ENCODE data around the gene SLCO3A1.

Gene SLCO3A1

DNA sequence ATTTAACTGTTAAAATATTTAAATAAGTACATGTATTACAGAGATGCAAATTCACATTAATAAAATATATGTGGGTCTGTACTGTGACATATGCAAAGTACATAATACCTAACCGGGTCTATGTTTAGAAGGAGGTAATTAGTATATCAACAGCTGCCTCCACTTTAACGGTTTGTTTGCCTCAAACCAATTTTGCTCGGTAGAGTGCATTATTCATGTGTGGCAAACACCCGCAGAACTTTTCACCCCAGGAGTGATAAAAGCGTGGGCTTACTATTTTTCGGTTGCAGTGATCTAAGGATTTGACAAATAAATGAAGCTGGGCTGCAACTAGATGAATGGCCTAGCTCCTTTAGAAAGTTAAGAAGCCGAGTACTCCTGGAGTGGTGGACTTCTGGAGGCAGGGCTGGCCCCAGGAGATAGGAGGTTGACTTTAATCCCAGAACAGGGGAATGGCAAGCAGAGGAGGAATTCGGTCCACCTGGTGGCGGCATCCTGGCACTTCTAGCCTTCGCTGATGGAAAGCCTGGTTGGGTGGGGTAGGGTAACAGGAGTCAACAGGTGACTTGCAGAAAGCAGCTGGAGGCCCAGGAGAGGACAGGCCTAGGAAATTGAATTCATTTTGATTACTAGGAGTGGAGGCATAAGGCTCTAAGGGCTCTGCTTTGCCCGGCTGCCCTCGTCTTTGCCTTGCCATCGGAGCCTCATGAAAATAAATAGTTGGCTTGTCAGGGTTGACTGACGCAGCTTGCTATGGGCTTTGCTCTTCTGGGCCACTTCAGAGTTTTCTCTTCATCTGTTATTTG lies 2.4 kb downstream of the SLCO3A1 start:
- H3K9ac ChIP-seq = no peak overlapping the region
- H2AFZ ChIP-seq = no peak overlapping the region
- peak overlapping the region; percentile 39 for H3K4me2 ChIP-seq (ENCODE audit: low read length)
- H3K79me2 ChIP-seq = peaks cover 16% of the 10 kb centered on the region
- no peaks in the 10 kb centered on the region for H3K9me3 ChIP-seq (ENCODE audit: control insufficient read depth, low read length)
- H3K27me3 ChIP-seq (ENCODE audit: control insufficient read depth, insufficient read depth, low read length) = no peaks in the 10 kb centered on the region
- TF ChIP-seq, protein P1, sequence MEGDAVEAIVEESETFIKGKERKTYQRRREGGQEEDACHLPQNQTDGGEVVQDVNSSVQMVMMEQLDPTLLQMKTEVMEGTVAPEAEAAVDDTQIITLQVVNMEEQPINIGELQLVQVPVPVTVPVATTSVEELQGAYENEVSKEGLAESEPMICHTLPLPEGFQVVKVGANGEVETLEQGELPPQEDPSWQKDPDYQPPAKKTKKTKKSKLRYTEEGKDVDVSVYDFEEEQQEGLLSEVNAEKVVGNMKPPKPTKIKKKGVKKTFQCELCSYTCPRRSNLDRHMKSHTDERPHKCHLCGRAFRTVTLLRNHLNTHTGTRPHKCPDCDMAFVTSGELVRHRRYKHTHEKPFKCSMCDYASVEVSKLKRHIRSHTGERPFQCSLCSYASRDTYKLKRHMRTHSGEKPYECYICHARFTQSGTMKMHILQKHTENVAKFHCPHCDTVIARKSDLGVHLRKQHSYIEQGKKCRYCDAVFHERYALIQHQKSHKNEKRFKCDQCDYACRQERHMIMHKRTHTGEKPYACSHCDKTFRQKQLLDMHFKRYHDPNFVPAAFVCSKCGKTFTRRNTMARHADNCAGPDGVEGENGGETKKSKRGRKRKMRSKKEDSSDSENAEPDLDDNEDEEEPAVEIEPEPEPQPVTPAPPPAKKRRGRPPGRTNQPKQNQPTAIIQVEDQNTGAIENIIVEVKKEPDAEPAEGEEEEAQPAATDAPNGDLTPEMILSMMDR (IDR thresholded peaks at IDR 0.05) = no peak
- no peaks in the 10 kb centered on the region for H3K36me3 ChIP-seq (ENCODE audit: control insufficient read depth, insufficient read depth, low read length)
- no peak overlapping the region for H3K4me3 ChIP-seq (ENCODE audit: low read depth, low read length)
- H3K4me1 ChIP-seq = peaks cover 13% of the 10 kb centered on the region
- H3K27ac ChIP-seq = no peak overlapping the region

DNA sequence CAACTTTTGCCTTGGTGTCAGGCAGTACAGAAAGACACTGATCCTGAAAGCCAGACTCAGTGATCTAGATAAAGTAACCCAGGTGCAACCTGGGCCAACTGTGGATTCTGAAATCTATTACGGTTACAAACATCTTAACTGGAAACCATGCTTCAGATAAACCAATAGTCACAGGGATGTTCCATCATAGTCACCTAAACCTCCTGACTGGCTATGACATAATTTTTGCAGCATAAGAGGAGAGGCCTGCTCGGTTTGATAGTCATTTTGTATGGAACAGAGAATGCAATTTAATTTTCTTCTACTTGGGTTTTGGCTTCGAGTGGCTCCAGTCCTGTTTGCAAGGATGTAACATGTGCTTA lies 3.7 kb downstream of the SLCO3A1 start:
- H3K4me3 ChIP-seq (ENCODE audit: low read depth, low read length) = no peak overlapping the region
- H3K4me2 ChIP-seq (ENCODE audit: low read length) = no peak overlapping the region
- H3K9ac ChIP-seq = no peak overlapping the region
- H3K4me1 ChIP-seq = peaks cover 3% of the 10 kb centered on the region
- no peaks in the 10 kb centered on the region for H3K36me3 ChIP-seq (ENCODE audit: control insufficient read depth, insufficient read depth, low read length)
- peaks cover 18% of the 10 kb centered on the region for H3K79me2 ChIP-seq
- no peak overlapping the region for H3K27ac ChIP-seq
- H2AFZ ChIP-seq = no peak overlapping the region
- TF ChIP-seq, protein P1 (IDR thresholded peaks at IDR 0.05) = no peak
- no peaks in the 10 kb centered on the region for H3K9me3 ChIP-seq (ENCODE audit: control insufficient read depth, low read length)
- no peaks in the 10 kb centered on the region for H3K27me3 ChIP-seq (ENCODE audit: control insufficient read depth, insufficient read depth, low read length)

DNA sequence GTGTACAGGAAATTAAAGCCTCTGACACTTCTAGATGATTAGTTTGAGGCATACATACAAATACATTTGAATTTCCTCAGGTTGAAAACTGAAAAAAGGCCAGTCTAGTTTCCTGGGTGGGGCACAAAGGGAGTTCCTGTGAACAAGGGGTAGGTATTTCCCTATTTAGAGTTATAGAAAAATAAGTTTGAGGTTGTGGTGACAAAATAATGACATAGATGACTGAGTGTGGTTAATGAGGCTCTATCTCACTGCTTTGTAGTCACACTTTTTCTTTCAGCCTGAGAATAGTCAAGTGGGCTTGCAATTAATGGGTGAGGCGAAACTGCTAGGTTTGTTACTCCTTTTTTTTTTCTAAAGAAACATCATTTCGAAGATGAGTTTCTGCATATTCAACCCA lies 4.3 kb downstream of the SLCO3A1 start:
- Histone ChIP-seq H3K36me3 (ENCODE audit: control insufficient read depth, insufficient read depth, low read length) (no peaks in the 10 kb centered on the region), H3K4me2 (ENCODE audit: low read length) (no peak overlapping the region), H3K4me1 (no peaks in the 10 kb centered on the region), H2AFZ (no peak overlapping the region), H3K27ac (no peak overlapping the region), H3K79me2 (peaks cover 23% of the 10 kb centered on the region), H3K27me3 (ENCODE audit: control insufficient read depth, insufficient read depth, low read length) (no peaks in the 10 kb centered on the region), H3K9me3 (ENCODE audit: control insufficient read depth, low read length) (no peaks in the 10 kb centered on the region), H3K4me3 (ENCODE audit: low read depth, low read length) (no peak overlapping the region), H3K9ac (no peak overlapping the region)
- TF ChIP-seq, protein P1 (IDR thresholded peaks at IDR 0.05) = no peak

DNA sequence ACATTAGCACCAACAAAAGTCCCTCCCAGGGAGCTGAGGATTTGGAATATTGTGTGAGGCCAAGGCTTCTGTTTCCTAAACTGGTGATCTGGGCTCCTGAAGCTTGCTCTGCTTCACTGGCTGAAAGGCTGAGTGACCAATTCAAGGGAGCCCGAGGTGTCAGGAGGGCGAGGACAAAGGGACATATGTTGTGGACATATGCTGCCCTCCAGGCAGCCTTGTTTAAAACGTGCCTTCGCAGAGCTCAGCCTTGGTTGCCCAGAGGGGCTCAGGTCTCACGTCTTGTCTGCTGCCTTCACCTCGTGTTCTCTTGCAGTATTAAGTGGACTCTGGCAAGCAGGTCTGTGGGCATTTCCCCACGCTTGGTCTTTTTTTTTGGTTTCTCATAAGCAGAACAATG lies 7.0 kb downstream of the SLCO3A1 start:
- Histone ChIP-seq H3K9me3 (ENCODE audit: control insufficient read depth, low read length) (no peaks in the 10 kb centered on the region), H3K4me1 (no peaks in the 10 kb centered on the region), H3K36me3 (ENCODE audit: control insufficient read depth, insufficient read depth, low read length) (no peaks in the 10 kb centered on the region), H2AFZ (no peak overlapping the region), H3K9ac (no peak overlapping the region), H3K27me3 (ENCODE audit: control insufficient read depth, insufficient read depth, low read length) (no peaks in the 10 kb centered on the region), H3K27ac (no peak overlapping the region), H3K4me2 (ENCODE audit: low read length) (no peak overlapping the region), H3K4me3 (ENCODE audit: low read depth, low read length) (no peak overlapping the region), H3K79me2 (peaks cover 28% of the 10 kb centered on the region)
- TF ChIP-seq, protein P1 (IDR thresholded peaks at IDR 0.05) = no peak

DNA sequence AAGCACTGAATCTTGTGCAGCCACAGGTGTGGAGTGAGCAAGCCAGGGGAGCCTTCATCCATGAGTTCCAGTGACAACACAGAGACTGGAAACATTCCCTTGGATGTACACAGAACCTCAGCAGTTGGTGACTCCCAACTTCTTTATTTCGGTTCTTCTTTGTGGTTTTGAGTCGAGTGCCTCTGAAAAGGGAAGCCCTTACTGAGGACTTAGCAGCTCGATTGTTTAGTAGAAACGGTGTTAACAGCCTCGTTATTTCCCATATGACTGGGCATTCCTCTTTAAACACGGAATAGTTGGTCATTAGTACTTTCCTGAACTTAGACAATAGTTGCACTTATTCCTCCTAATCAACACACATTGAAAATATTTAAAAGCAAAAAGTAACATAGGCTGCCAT lies 7.7 kb downstream of the SLCO3A1 start:
- Histone ChIP-seq H3K4me3 (ENCODE audit: low read depth, low read length) (no peak overlapping the region), H3K4me1 (peaks cover 6% of the 10 kb centered on the region), H3K27ac (no peak overlapping the region), H3K36me3 (ENCODE audit: control insufficient read depth, insufficient read depth, low read length) (no peaks in the 10 kb centered on the region), H3K9ac (no peak overlapping the region), H3K9me3 (ENCODE audit: control insufficient read depth, low read length) (no peaks in the 10 kb centered on the region), H3K79me2 (peaks cover 28% of the 10 kb centered on the region), H2AFZ (no peak overlapping the region), H3K27me3 (ENCODE audit: control insufficient read depth, insufficient read depth, low read length) (no peaks in the 10 kb centered on the region), H3K4me2 (ENCODE audit: low read length) (no peak overlapping the region)
- TF ChIP-seq, protein P1 (IDR thresholded peaks at IDR 0.05) = no peak
